Neural cell (in vitro differentiated cells): Measurements from ENCODE around the gene RALB. TPM values are rescaled to one million over a fixed set of nuclear protein-coding genes. Genes with fewer than 3 reads are reported as not detected.

Source experiments
- H2AFZ ChIP-seq: fragments of 200-600, 300-800 bp; sonication (generic), shearing (Covaris generic); 2 replicates; pipeline ENCODE4 v1.6.0; 2014; ENCODE audit warnings: low read depth, mild to moderate bottlenecking, antibody characterized with exemption, low read length, moderate library complexity
- H3F3A ChIP-seq: fragments of 200-600 bp; shearing (Covaris generic); 2 replicates; pipeline ENCODE4 v1.6.1; 2016; ENCODE audit warnings: mild to moderate bottlenecking, moderate library complexity, mixed read lengths, antibody characterized with exemption, low read length; ENCODE audit not compliant: insufficient read depth, poor library complexity, severe bottlenecking
- H3K27ac ChIP-seq: fragments of 200-600, 300-800 bp; sonication (generic), shearing (Covaris generic); 2 replicates; pipeline ENCODE4 v1.5.1; 2014; ENCODE audit warnings: mild to moderate bottlenecking, low read length, moderate library complexity
- H3K27me3 ChIP-seq: fragments of 300-800, 200-600 bp; sonication (generic), shearing (Covaris generic); 2 replicates; pipeline ENCODE4 v1.6.0; 2014; ENCODE audit warnings: mild to moderate bottlenecking, low read depth, low read length, moderate library complexity; ENCODE audit not compliant: insufficient read depth
- H3K36me3 ChIP-seq: fragments of 300-800, 200-600 bp; sonication (generic), shearing (Covaris generic); 2 replicates; pipeline ENCODE4 v1.5.1; 2014; ENCODE audit warnings: mild to moderate bottlenecking, antibody characterized with exemption, low read length, moderate library complexity; ENCODE audit not compliant: insufficient read depth
- H3K4me2 ChIP-seq: fragments of 300-800, 200-600 bp; sonication (generic), shearing (Covaris generic); 2 replicates; pipeline ENCODE4 v1.6.0; 2014; ENCODE audit warnings: mild to moderate bottlenecking, low read length
- H3K4me3 ChIP-seq: fragments of 300-800, 200-600 bp; sonication (generic), shearing (Covaris generic); 2 replicates; pipeline ENCODE4 v1.5.1; 2014; ENCODE audit warnings: mild to moderate bottlenecking, low read length, moderate library complexity
- H3K79me2 ChIP-seq: fragments of 200-600 bp; shearing (Covaris generic); replicated peaks from 2 replicates; pipeline ENCODE4 v1.6.0; 2014; ENCODE audit warnings: mild to moderate bottlenecking, low read length, moderate library complexity; ENCODE audit not compliant: insufficient read depth
- H3K9ac ChIP-seq: fragments of 300-800, 200-600 bp; sonication (generic), shearing (Covaris generic); 2 replicates; pipeline ENCODE4 v1.6.1; 2016; ENCODE audit warnings: mild to moderate bottlenecking, low read length, mixed read lengths
- H3K9me2 ChIP-seq: fragments of 200-600 bp; shearing (Covaris generic); 2 replicates; pipeline ENCODE4 v1.6.1; 2016; ENCODE audit warnings: mild to moderate bottlenecking, low read length, mixed read lengths; ENCODE audit not compliant: insufficient read depth
- H3K9me3 ChIP-seq: fragments of 200-600, 300-800 bp; sonication (generic), shearing (Covaris generic); 2 replicates; pipeline ENCODE4 v1.6.1; 2016; ENCODE audit warnings: mild to moderate bottlenecking, mixed run types, low read length, moderate library complexity, mixed read lengths
- H4K20me1 ChIP-seq: fragments of 200-600 bp; shearing (Covaris generic); 2 replicates; pipeline ENCODE4 v1.6.1; 2016; ENCODE audit warnings: mild to moderate bottlenecking, mixed run types; ENCODE audit not compliant: insufficient read depth
- CTCF ChIP-seq: fragments of 450-650 bp; IDR thresholded peaks from 2 replicates; pipeline ENCODE4 v1.5.1; 2014; ENCODE audit warnings: antibody characterized with exemption, mild to moderate bottlenecking, moderate library complexity; ENCODE audit not compliant: poor library complexity, severe bottlenecking
- EP300 ChIP-seq: fragments of 450-650 bp; conservative IDR thresholded peaks from 2 replicates; pipeline ENCODE4 v1.6.1; 2014; ENCODE audit warnings: antibody characterized with exemption, mild to moderate bottlenecking, moderate library complexity; ENCODE audit not compliant: poor library complexity, severe bottlenecking
- EZH2 ChIP-seq: fragments of 200-600, 300-800 bp; shearing (Covaris generic), sonication (generic); IDR thresholded peaks from 2 replicates; pipeline ENCODE4 v1.6.1; 2014; ENCODE audit warnings: antibody characterized with exemption, low read length, borderline replicate concordance, mild to moderate bottlenecking; ENCODE audit not compliant: insufficient read depth, poor library complexity, severe bottlenecking
- MXI1 ChIP-seq: fragments of 450-650 bp; conservative IDR thresholded peaks from 2 replicates; pipeline ENCODE4 v1.6.1; 2014; ENCODE audit warnings: antibody characterized with exemption, mild to moderate bottlenecking; ENCODE audit not compliant: poor library complexity, severe bottlenecking
- POLR2AphosphoS5 ChIP-seq: IDR thresholded peaks from 2 replicates; pipeline ENCODE4 v1.6.1; 2012
- RAD21 ChIP-seq: fragments of 450-650 bp; conservative IDR thresholded peaks from 2 replicates; pipeline ENCODE4 v1.6.1; 2014; ENCODE audit warnings: antibody characterized with exemption, mild to moderate bottlenecking, moderate library complexity
- REST ChIP-seq: IDR thresholded peaks from 2 replicates; pipeline ENCODE4 v1.6.1; 2012; ENCODE audit warnings: borderline replicate concordance
- SMC3 ChIP-seq: fragments of 450-650 bp; conservative IDR thresholded peaks from 2 replicates; pipeline ENCODE4 v1.6.1; 2014; ENCODE audit warnings: antibody characterized with exemption, mild to moderate bottlenecking, moderate library complexity; ENCODE audit not compliant: poor library complexity
- TAF1 ChIP-seq: IDR thresholded peaks from 2 replicates; pipeline ENCODE4 v1.6.1; 2012; ENCODE audit warnings: low read depth
- polyA plus RNA-seq: library from polyadenylated mRNA; depleted of rRNA; stranded (reverse); fragments of >200 nt; gene quantifications from 2 replicates; pipeline ENCODE4 v1.2.3, GENCODE V29; 2014

RALB gene
- polyA plus RNA-seq, 1 donor from 2014 or later, result 50.6 TPM

DNA sequence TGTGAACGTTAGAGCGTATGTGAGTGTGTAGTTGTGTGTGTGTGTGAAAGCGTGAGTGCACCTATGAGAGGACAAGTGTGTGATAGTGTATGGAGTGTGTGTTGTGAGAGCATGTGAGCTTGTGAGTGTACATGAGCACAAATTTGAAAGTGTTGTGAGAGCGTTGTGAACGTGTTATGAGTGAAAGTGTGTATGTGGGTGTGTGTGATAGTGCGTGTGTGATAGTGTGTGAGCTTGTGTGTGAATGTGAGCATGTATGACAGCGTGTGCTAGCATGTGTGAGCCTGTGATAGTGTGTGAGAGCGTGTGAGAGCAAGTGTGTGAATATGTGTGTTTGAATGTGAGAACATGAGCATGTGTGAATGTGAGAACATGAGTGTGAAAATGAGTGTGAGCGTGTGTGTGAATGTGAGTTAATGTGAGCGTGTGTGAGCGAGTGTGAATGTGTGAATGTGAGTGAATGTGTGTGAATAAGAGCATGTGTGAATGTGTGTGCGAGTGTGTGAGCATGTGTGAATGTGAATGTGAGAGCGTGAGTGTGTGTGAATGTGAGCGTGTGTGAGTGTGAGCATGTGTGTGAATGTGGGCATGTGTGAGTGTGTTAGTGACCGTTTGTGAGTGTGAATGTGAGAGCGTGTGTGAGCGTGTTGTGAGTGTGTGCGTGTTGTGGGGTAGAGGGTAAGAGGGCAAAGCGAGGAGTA is 25.0 kb downstream of the RALB start:
- Histone ChIP-seq H3K4me2 (no peak overlapping the region), H3K4me3 (no peak overlapping the region), H3K27me3 (no peaks in the 10 kb centered on the region), H4K20me1 (no peaks in the 10 kb centered on the region), H3K79me2 (no peaks in the 10 kb centered on the region), H3F3A (no peaks in the 10 kb centered on the region), H3K27ac (no peak overlapping the region), H2AFZ (no peak overlapping the region), H3K9ac (no peak overlapping the region), H3K9me3 (no peaks in the 10 kb centered on the region), H3K36me3 (peaks cover 3% of the 10 kb centered on the region), H3K9me2 (no peaks in the 10 kb centered on the region)
- TF ChIP-seq POLR2AphosphoS5 (no peak), SMC3 (no peak), CTCF (no peak), MXI1 (no peak), REST (no peak), EZH2 (no peak), RAD21 (no peak), EP300 (no peak), TAF1 (no peak)

DNA sequence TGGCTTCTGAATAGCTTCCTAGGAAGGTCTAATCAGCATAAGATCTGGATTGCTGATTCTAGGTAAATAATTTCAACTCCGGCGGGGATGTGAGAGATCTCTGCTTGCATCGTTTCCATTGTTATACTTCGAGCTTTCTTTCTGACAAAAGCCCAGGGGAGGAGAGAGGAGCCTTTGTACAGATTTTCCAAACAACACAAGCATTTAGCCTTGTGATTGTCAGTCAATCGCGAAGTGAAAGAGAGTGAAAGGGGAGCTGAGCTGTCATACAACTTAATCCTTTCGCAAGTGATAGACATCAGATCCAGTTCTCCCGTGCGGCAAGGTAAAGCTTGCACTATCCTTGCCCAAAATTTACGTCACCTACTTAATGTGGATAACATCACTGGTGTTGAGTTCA is 26.2 kb downstream of the RALB start:
- Histone ChIP-seq H4K20me1 (no peaks in the 10 kb centered on the region), H3K9ac (no peak overlapping the region), H3F3A (no peaks in the 10 kb centered on the region), H3K9me2 (no peaks in the 10 kb centered on the region), H3K9me3 (no peaks in the 10 kb centered on the region), H3K36me3 (peaks cover 3% of the 10 kb centered on the region), H3K79me2 (no peaks in the 10 kb centered on the region), H3K27me3 (no peaks in the 10 kb centered on the region), H3K4me3 (peak overlapping the region; percentile 25), H3K27ac (peak overlapping the region; percentile 59), H2AFZ (no peak overlapping the region), H3K4me2 (no peak overlapping the region)
- TF ChIP-seq EZH2, result no peak
- TF ChIP-seq POLR2AphosphoS5, result no peak
- peak; percentile 27 for TF ChIP-seq REST
- TF ChIP-seq RAD21, result no peak
- TF ChIP-seq EP300, result peak; percentile 21
- no peak for TF ChIP-seq CTCF
- no peak for TF ChIP-seq SMC3
- TF ChIP-seq MXI1, result no peak
- TF ChIP-seq TAF1, result no peak
